GM19238 (cell line): ENCODE data around the gene SEC23A.

Source experiments
- DNase-seq: peaks from one replicate; pipeline ENCODE4 v3.0.0; 2011; ENCODE audit warnings: low spot score; ENCODE audit not compliant: insufficient read length

Gene SEC23A

DNA sequence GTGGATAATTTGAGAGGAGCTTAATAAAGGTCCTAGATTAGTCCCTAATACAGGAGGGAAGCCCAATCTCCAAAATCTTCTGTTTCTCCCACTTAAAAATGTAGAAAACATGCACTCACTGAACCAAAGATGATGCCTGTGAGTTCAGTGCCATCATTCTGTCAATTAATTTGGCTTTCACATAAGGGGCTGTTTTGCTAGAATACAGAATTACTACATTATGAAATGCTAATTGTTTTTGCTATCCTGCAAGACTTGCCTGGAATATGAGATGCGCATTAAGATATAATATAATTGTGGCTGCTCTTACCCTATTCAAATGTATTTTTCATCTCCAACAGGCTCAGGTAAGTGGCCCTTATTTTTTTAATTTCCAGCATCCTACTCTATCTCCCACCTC lies 111.7 kb downstream of the SEC23A start:
- no peak for DNase-seq

DNA sequence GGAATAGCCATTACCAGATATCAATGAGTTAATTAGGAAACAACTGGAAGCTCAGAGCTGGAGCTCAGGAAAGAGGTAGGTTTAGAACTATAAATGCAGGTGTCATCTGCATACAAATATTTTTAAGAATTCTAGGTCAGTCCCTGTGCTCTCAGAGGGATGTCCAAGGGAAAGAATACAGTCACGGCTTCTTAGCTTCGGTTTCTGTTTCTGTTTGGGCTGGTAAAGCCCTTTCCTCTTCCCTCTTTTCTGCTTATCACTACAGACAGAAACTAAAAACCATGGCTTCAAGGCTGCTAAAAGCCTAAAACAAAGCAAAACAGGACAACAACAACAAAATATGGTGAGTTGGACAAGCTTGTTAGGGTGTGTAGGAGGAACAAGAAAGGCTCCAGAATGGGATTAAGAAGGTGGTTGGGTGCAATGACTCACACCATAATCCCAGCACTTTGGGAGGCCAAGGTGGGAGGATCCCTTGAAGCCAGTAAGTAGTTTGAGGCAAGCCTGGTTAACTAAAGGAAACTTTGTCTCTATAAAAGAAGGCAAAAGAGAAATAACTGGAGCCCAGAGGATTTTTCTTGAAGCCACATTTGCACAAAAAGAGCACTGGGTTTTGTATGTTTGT lies 113.0 kb downstream of the SEC23A start:
- no peak for DNase-seq

DNA sequence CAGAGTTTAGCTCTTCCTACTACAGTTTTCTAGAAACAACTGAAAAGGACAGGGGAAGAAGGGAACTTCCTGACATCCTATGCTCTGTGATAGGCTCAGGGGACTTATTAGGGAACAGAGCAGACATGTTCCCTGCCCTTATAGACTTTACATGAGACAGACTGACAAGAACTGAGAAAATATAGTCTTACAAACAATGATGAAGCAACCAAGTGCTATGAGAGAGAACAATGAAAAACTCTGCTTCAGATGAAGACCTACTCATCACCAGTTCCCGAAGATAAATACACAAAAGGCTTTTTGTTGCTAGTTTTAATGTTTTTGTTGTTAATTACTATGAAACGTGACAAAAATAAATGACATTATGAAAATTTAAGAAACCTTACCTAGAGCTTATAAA lies 115.3 kb downstream of the SEC23A start:
- DNase-seq, result no peak

DNA sequence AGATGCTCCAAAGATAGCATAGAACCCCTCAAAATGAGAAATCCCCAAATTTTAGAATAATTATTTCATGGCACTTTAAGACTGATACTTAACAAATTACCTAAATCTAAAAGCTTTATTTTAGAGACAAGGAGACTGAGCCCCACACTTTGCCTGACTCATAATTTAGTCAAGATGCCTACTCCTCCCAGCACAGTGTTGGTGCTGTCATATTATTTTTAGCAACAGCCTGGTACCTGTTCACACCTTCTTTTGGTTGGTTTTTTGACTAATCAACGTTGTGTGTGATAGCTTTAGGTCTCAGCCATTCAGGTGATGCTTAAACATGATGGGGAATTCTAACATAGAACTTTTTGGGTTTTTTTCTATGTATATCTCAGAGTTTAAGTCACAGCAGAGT lies 120.2 kb downstream of the SEC23A start:
- no peak for DNase-seq

DNA sequence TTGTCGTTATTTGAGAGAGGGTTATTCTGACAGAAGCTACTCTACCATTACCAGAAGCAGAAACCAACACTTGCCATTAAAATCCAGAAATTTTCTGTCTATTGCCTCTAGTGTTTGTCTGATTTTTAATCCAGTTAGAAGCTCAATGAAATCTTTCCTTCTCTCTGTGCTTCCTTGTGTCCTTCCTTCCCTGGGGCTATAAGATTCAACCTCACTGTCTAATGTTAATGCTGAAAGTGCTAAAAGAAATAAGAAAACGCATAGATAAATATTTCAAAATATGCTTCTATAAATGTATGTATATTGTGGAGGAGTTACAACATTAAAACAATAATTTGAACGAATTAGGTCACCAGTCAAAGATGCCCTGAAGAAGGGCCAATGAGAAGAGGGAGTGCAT lies 120.8 kb downstream of the SEC23A start:
- DNase-seq, result no peak
